Immature natural killer cell (primary cell): ENCODE measurements around the gene DYNC1H1. TPM values are rescaled to one million over a fixed set of nuclear protein-coding genes. Genes with fewer than 3 reads are reported as not detected.
"Not testable (repeated sequence)": the region's sequence is repeated elsewhere in the genome, so short reads cannot be mapped to it uniquely, and the experiment has no call there.

ENCODE experiments used
- DNase-seq, 3 donors: peaks; one replicate each; pipeline ENCODE4 v3.0.0; 2022; ENCODE audit warnings: mixed read lengths in 1 of 3
- H3K27ac Mint-ChIP-seq, 6 donors: one replicate each; pipeline ENCODE4 v1.8.0; 2020; ENCODE audit warnings: mixed read lengths in 6 of 6, mild to moderate bottlenecking in 5 of 6, inconsistent platforms in 4 of 6, moderate library complexity in 3 of 6
- H3K27me3 Mint-ChIP-seq, 3 donors: one replicate each; pipeline ENCODE4 v1.8.0; 2020 to 2021; ENCODE audit warnings: low read depth in 3 of 3, mild to moderate bottlenecking in 3 of 3, mixed read lengths in 3 of 3, moderate library complexity in 3 of 3, inconsistent platforms in 1 of 3
- H3K36me3 Mint-ChIP-seq, 3 donors: one replicate each; pipeline ENCODE4 v1.8.0; 2020; ENCODE audit warnings: mixed read lengths in 3 of 3, inconsistent platforms in 2 of 3, mild to moderate bottlenecking in 2 of 3
- H3K4me1 Mint-ChIP-seq, 2 donors: one replicate each; pipeline ENCODE4 v1.8.0; 2020; ENCODE audit warnings: inconsistent platforms in 2 of 2, mild to moderate bottlenecking in 2 of 2, mixed read lengths in 2 of 2, moderate library complexity in 1 of 2
- H3K4me3 Mint-ChIP-seq, 5 donors: one replicate each; pipeline ENCODE4 v1.8.0; 2020; ENCODE audit warnings: mild to moderate bottlenecking in 5 of 5, mixed read lengths in 5 of 5, inconsistent platforms in 3 of 5, moderate library complexity in 3 of 5
- H3K9me3 Mint-ChIP-seq, 6 donors: one replicate each; pipeline ENCODE4 v1.8.0; 2020; ENCODE audit warnings: mild to moderate bottlenecking in 6 of 6, mixed read lengths in 6 of 6, inconsistent platforms in 4 of 6, moderate library complexity in 3 of 6
- polyA plus RNA-seq, 3 donors: library from polyadenylated mRNA; unstranded; fragments of 300-500 nt; fragmentation: Illumina TruSeq; gene quantifications; one replicate each; pipeline ENCODE4 v1.2.3, GENCODE V29; 2021

Gene DYNC1H1
- polyA plus RNA-seq, 3 donors from 2014 or later, result 15.7 to 78.5 (median 25.5) TPM

DNA sequence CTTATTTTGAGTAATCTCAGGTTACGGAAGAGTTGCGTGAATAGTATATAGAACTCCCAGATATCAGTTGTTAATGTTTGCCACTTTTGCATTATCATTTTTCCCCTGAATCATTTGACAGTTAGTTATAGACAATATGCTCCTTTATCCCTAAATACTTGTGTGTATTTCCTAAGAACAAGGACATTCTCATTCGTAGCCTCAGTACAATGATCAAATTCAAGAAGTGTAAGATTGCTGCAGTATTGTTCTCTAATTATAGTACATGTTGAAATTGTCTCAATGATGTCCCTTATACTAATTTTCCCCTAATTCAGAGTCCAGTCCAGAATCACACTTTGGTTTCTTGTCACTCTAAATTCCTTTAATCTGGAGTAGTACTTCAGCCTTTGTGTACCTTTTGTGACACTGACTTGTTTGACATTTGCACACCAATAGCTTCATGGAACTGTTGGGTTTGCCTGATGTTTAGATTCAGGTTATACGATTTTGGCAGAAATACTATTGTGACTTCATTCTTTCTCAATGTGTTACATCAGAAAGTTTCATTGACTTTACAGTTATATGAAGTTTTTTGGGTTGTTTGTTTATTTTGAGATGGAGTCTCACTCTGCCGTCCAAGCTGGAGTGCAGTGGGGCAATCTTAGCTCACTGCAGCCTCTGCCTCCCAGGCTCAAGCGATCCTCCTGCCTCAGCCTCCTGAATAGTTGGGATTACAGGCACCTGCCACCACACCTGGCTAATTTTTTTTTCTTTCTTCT is 13.1 kb downstream of the DYNC1H1 start:
- no peak for DNase-seq
- Mint-ChIP-seq H3K27me3 (peaks cover 0 to 6% (median 2%) of the 10 kb centered on the region in 3 donors), H3K27ac (no peak overlapping the region), H3K4me3 (no peak overlapping the region), H3K36me3 (peaks cover 0 to 27% (median 20%) of the 10 kb centered on the region in 3 donors), H3K9me3 (no peaks in the 10 kb centered on the region), H3K4me1 (peaks cover 18 to 28% of the 10 kb centered on the region in 2 donors)

DNA sequence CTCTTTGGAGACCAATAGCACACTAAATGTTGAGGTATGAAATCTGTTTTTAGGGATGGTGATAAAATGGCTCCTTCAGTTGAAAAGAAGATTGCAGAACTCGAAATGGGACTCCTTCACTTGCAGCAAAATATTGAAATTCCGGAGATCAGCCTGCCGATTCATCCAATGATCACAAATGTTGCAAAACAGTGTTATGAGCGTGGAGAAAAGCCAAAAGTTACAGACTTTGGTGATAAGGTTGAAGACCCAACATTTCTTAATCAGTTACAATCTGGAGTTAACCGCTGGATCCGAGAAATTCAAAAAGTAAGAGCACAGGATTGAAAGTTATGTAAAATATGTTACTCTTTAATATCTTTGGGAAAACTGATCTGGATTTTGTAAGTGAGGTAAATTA is 15.3 kb downstream of the DYNC1H1 start:
- Mint-ChIP-seq H3K27ac (peak overlapping the region in 1 of 6 donors; percentile 6), H3K4me1 (peaks cover 11 to 20% of the 10 kb centered on the region in 2 donors), H3K27me3 (peaks cover 0 to 7% (median 2%) of the 10 kb centered on the region in 3 donors), H3K36me3 (peaks cover 8 to 38% (median 27%) of the 10 kb centered on the region in 3 donors), H3K4me3 (no peak overlapping the region), H3K9me3 (no peaks in the 10 kb centered on the region)
- no peak for DNase-seq

DNA sequence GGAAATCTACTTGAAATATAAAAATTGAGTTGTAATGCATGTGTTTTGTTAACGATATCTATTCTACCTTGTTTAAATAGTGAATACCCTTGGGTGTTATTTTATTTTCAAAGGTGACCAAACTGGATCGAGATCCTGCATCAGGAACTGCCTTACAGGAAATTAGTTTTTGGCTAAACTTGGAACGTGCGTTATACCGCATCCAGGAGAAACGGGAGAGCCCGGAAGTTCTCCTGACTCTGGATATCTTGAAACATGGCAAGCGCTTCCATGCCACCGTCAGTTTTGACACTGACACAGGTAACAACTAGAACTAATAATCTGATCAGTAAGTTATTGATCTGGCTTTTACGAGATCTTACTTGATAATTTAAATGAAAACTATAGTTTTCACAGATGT is 15.9 kb downstream of the DYNC1H1 start:
- H3K27ac Mint-ChIP-seq, result no peak overlapping the region
- H3K9me3 Mint-ChIP-seq, result no peaks in the 10 kb centered on the region
- H3K27me3 Mint-ChIP-seq, result peaks cover 0 to 8% (median 2%) of the 10 kb centered on the region in 3 donors
- no peak overlapping the region for H3K4me3 Mint-ChIP-seq
- no peak for DNase-seq
- peaks cover 8 to 40% (median 31%) of the 10 kb centered on the region in 3 donors for H3K36me3 Mint-ChIP-seq
- H3K4me1 Mint-ChIP-seq, result peaks cover 8 to 15% of the 10 kb centered on the region in 2 donors

DNA sequence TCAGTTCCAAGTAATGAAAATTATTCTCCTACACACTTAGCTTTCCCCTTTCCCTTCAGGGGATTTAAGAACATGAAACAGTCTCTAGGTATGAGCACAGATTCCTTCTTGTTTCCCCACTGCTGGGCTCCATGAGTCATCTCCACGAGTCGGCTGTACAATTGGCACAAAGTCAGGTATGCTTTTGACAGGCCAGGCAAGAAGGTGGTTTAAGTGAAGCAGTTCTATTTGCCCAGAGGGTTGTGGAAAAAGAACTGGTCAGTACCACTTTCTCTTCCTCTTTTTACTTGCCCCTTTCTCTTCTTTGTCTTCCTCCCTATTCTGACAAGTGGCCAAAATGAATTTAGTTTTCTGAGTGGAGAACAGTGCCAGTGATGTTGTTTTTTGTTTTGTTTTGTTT is 16.3 kb downstream of the DYNC1H1 start:
- no peaks in the 10 kb centered on the region for H3K9me3 Mint-ChIP-seq
- peak overlapping the region in 1 of 6 donors; percentile 18 for H3K27ac Mint-ChIP-seq
- DNase-seq, result no peak
- peaks cover 6 to 12% of the 10 kb centered on the region in 2 donors for H3K4me1 Mint-ChIP-seq
- peaks cover 10 to 43% (median 34%) of the 10 kb centered on the region in 3 donors for H3K36me3 Mint-ChIP-seq
- H3K27me3 Mint-ChIP-seq, result peaks cover 0 to 6% (median 2%) of the 10 kb centered on the region in 3 donors
- no peak overlapping the region for H3K4me3 Mint-ChIP-seq

DNA sequence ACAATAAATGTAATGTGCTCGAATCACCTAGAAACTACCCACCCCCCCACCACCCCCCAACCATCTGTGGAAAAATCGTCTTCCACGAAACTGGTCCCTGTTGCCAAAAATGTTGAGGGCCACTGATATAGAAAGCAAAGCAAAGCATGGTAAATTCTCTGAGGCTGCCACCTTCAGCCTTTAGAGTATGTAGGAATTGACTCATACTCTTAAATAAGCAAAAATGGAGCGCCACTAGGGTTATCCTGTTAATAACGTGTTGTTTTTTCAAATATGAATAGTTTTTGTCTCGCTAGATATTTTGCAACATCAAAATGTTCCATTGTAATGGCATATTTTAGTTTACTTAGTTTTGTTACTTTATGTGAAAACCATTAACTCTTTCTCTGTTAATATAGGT is 18.2 kb downstream of the DYNC1H1 start:
- Mint-ChIP-seq H3K4me3 (no peak overlapping the region), H3K27ac (peak overlapping the region in 2 of 6 donors; percentile 31 to 46), H3K9me3 (no peaks in the 10 kb centered on the region), H3K27me3 (peaks cover 0 to 6% (median 2%) of the 10 kb centered on the region in 3 donors), H3K36me3 (peaks cover 20 to 52% (median 46%) of the 10 kb centered on the region in 3 donors), H3K4me1 (peaks cover 5 to 12% of the 10 kb centered on the region in 2 donors)
- DNase-seq, result no peak

DNA sequence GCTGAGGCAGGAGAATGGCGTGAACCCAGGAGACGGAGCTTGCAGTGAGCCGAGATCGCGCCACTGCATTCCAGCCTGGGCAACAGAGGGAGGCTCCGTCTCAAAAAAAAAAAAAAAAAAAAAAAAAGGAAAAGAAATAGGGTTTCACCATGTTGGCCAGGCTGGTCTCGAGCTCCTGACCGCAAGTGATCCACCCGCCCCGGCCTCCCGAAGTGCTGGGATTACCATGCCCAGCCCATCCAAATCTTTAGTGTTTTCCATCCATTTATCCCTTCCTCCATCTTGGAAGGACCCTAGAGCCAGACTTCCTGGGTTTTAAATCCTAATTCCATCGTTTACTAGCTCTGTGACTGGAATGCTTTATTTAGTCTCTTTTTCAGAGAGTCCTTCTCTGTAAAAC is 20.5 kb downstream of the DYNC1H1 start:
- H3K27ac Mint-ChIP-seq, H3K4me3 Mint-ChIP-seq, H3K27me3 Mint-ChIP-seq: not testable (repeated sequence)

DNA sequence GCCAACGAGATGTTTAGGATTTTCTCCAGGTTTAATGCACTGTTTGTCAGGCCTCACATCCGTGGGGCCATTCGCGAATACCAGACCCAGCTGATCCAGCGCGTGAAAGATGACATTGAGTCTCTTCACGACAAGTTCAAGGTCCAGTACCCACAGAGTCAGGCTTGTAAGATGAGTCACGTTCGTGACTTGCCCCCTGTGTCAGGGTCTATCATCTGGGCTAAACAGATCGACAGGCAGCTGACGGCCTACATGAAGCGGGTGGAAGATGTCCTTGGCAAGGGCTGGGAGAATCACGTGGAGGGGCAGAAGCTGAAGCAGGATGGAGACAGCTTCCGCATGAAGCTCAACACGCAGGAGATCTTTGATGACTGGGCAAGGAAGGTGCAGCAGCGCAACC is 21.6 kb downstream of the DYNC1H1 start:
- Mint-ChIP-seq H3K9me3 (no peaks in the 10 kb centered on the region), H3K4me1 (peaks cover 3 to 7% of the 10 kb centered on the region in 2 donors), H3K4me3 (no peak overlapping the region), H3K36me3 (peaks cover 26 to 54% (median 47%) of the 10 kb centered on the region in 3 donors), H3K27me3 (peaks cover 0 to 3% (median 0%) of the 10 kb centered on the region in 3 donors), H3K27ac (no peak overlapping the region)
- no peak for DNase-seq

More for the DNA sequence above, 20.5 kb downstream of the DYNC1H1 start:
- DNase-seq, H3K4me1 Mint-ChIP-seq, H3K9me3 Mint-ChIP-seq: not testable (repeated sequence)
- peaks cover 26 to 57% (median 50%) of the 10 kb centered on the region in 3 donors for H3K36me3 Mint-ChIP-seq

DNA sequence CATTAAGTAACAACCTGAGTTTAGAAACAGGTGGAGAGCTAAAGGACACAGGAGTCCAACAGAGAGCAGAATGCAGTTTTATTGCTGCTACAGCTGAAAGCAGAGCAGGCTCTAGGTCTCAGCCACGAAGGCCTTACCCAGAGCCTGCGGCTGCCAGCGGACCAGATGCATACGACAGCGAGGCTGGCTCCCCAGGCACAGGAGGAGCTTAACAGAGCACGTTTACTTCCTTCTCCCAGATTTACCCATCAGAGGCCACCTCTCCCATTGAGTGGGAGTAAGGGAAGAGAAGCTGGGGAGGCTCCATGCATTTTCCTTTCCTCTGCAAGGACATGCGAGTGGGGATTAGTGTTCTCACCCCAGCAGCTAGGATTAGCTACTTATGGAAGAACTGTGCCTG is 22.6 kb downstream of the DYNC1H1 start:
- Mint-ChIP-seq H3K27me3 (peaks cover 0 to 3% (median 0%) of the 10 kb centered on the region in 3 donors), H3K27ac (no peak overlapping the region), H3K36me3 (peaks cover 26 to 57% (median 48%) of the 10 kb centered on the region in 3 donors), H3K4me3 (no peak overlapping the region), H3K4me1 (peaks cover 3 to 7% of the 10 kb centered on the region in 2 donors), H3K9me3 (no peaks in the 10 kb centered on the region)
- DNase-seq, result no peak

DNA sequence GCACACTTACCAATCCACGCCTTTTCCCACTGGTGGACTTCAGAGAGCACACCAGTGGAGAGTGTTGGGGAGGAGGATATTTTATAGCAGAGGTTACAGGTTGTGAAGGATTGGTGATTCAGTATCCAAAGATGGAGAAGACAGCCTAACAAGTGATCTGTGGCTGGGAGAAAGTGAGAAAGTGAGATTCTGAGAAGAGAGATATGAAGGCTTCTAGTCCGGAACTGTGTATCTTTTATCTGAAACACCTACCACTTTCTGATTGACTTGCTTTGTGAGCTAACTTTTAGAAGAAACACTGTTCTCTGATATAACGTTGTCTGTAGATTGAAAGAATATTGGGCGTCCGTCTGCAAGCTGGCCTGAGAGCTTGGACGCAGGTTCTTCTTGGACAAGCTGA is 24.0 kb downstream of the DYNC1H1 start:
- H3K4me1 Mint-ChIP-seq, result peaks cover under 1% of the 10 kb centered on the region in 2 donors
- H3K27ac Mint-ChIP-seq, result peak overlapping the region in 1 of 6 donors; percentile 5
- H3K4me3 Mint-ChIP-seq, result no peak overlapping the region
- no peaks in the 10 kb centered on the region for H3K9me3 Mint-ChIP-seq
- peaks cover 31 to 65% (median 56%) of the 10 kb centered on the region in 3 donors for H3K36me3 Mint-ChIP-seq
- DNase-seq, result no peak
- peaks cover 0 to 2% (median 0%) of the 10 kb centered on the region in 3 donors for H3K27me3 Mint-ChIP-seq

DNA sequence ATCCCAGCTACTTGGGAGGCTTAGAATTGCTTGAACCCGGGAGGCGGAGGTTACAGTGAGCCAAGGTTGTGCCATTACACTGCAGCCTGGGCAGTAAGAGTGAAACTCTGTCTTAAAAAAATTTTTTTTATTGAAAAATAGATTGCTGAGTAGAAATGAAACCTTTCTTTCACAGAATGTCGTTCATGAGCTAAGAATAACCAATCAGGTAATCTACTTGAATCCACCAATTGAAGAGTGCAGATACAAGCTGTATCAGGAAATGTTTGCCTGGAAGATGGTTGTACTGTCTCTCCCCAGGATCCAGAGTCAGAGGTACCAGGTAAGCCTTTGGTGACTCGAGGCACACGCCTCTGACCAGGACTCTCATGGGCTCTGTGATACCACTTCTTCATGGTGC is 27.0 kb downstream of the DYNC1H1 start:
- Mint-ChIP-seq H3K27ac (no peak overlapping the region), H3K4me3 (no peak overlapping the region), H3K4me1 (no peaks in the 10 kb centered on the region), H3K27me3 (peaks cover 0 to 2% (median 0%) of the 10 kb centered on the region in 3 donors), H3K9me3 (no peaks in the 10 kb centered on the region), H3K36me3 (peaks cover 39 to 72% (median 60%) of the 10 kb centered on the region in 3 donors)
- no peak for DNase-seq

DNA sequence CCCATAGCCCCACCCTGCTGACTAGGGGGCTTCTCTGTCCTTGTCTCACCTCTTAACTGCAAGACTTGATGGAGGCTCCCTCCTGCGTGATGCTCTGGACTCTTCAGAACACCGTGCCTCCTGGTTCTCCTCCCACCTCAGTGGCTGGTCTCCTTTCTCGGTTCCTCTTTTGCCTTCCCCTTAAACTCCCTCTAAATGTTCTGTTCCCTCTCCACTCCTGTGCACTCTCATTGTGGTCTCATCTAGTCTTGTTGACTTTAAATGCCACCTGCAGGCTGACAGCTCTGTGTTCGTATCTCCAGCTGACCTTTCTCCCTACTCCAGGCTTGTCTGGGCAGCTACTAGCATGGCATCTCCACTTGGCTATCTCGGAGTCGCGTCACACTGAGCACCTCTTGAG is 28.3 kb downstream of the DYNC1H1 start:
- peak overlapping the region in 2 of 6 donors; percentile 60 to 61 for H3K27ac Mint-ChIP-seq
- H3K4me3 Mint-ChIP-seq, result no peak overlapping the region
- peaks cover 41 to 79% (median 58%) of the 10 kb centered on the region in 3 donors for H3K36me3 Mint-ChIP-seq
- H3K27me3 Mint-ChIP-seq, result peaks cover under 1 to 3% (median 2%) of the 10 kb centered on the region in 3 donors
- no peaks in the 10 kb centered on the region for H3K4me1 Mint-ChIP-seq
- no peaks in the 10 kb centered on the region for H3K9me3 Mint-ChIP-seq
- no peak for DNase-seq

DNA sequence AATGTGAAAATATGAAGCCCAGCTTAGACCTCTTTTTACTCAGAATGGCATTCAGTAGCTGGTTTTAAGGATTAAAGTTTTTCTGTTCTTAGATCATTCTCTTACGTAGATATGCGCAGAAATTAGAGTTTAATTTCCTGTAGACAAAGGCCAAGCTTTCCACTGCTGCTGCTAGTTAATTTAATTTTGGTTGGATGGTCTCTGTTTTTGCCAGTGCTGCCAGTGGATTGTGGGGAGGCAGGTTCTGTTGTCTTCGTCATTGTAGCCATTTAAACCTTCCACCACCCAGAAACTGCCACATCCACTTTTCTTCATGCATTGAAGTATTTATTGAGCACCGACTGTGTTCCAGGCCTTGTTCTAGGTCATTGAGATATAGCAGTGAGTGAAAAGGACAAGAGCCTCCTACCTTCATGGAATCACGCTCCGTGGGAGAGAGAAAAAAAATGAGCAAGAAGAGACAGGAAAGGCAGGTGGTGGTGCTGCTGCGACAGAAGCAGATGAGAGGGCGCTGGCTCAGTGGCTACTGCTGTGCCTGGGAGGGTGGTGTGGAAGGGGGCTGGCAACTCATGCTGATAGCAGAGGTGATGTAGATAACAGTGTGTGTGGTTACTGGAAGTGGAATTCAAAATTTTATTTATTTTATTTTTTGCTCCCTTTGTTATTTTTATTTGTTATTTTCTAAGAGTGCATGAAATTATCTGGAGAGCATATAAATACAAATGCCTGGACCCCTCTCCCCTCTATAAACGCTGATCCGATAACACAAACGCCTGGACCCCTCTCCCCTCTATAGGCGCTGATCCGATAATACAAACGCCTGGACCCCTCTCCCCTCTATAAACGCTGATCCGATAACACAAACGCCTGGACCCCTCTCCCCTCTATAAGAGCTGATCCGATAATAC is 33.3 kb downstream of the DYNC1H1 start:
- peaks cover 2 to 3% (median 2%) of the 10 kb centered on the region in 3 donors for H3K27me3 Mint-ChIP-seq
- no peak for DNase-seq
- no peak overlapping the region for H3K4me3 Mint-ChIP-seq
- H3K4me1 Mint-ChIP-seq, result no peaks in the 10 kb centered on the region
- peaks cover 47 to 76% (median 51%) of the 10 kb centered on the region in 3 donors for H3K36me3 Mint-ChIP-seq
- H3K9me3 Mint-ChIP-seq, result no peaks in the 10 kb centered on the region
- peak overlapping the region in 2 of 6 donors; percentile 6 to 26 for H3K27ac Mint-ChIP-seq

DNA sequence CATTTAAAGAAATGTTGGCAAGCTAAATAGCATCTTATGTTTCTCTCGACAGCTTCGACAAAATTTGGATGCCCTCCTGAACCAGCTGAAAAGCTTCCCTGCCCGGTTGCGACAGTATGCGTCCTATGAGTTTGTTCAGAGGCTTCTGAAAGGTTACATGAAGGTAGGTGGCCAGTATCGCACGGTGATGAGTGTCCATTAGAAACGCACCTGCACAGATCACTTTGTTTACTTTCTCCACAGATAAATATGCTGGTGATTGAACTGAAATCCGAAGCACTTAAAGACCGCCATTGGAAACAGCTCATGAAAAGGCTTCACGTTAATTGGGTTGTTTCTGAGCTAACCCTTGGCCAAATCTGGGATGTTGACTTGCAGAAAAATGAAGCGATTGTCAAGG is 36.5 kb downstream of the DYNC1H1 start:
- no peak for DNase-seq
- no peak overlapping the region for H3K27ac Mint-ChIP-seq
- peaks cover 32 to 68% (median 33%) of the 10 kb centered on the region in 3 donors for H3K36me3 Mint-ChIP-seq

More for the DNA sequence above, 36.5 kb downstream of the DYNC1H1 start:
- Mint-ChIP-seq H3K9me3 (no peaks in the 10 kb centered on the region), H3K4me3 (no peak overlapping the region), H3K27me3 (peaks cover 0 to 5% (median 3%) of the 10 kb centered on the region in 3 donors), H3K4me1 (no peaks in the 10 kb centered on the region)
